Esophagus (tissue), 2 donors: ENCODE results near the gene MTCL3.

Source experiments
- H3K27ac ChIP-seq, 2 donors: one replicate each; pipeline ENCODE4 v1.5.1; 2013; ENCODE audit warnings: low read depth in 2 of 2, mild to moderate bottlenecking in 2 of 2, inconsistent platforms in 1 of 2, low read length in 1 of 2, moderate library complexity in 1 of 2
- H3K27me3 ChIP-seq, 2 donors: one replicate each; pipeline ENCODE4 v1.6.1; 2013; ENCODE audit warnings: low read length in 2 of 2, control low read depth in 1 of 2, mild to moderate bottlenecking in 1 of 2; ENCODE audit not compliant: insufficient read depth in 2 of 2, control insufficient read depth in 1 of 2
- H3K36me3 ChIP-seq, 2 donors: one replicate each; pipeline ENCODE4 v1.6.1; 2013; ENCODE audit warnings: low read length in 1 of 2; ENCODE audit not compliant: control insufficient read depth in 2 of 2, insufficient read depth in 2 of 2
- H3K4me1 ChIP-seq, 2 donors: one replicate each; pipeline ENCODE4 v1.6.1; 2013; ENCODE audit warnings: low read length in 1 of 2; ENCODE audit not compliant: control insufficient read depth in 2 of 2, insufficient read depth in 2 of 2
- H3K4me3 ChIP-seq, 2 donors: one replicate each; pipeline ENCODE4 v1.5.1; 2013; ENCODE audit warnings: low read length in 2 of 2, mild to moderate bottlenecking in 2 of 2, low read depth in 1 of 2, moderate library complexity in 1 of 2
- H3K9me3 ChIP-seq, 2 donors: one replicate each; pipeline ENCODE4 v1.6.1; 2013; ENCODE audit warnings: mild to moderate bottlenecking in 2 of 2, low read depth in 1 of 2, low read length in 1 of 2, moderate library complexity in 1 of 2; ENCODE audit not compliant: control insufficient read depth in 2 of 2, insufficient read depth in 1 of 2
- WGBS, 2 donors: extraction: QIAGEN DNeasy Blood & Tissue Kit; methylation state at CpG; one replicate each; pipeline ENCODE4 v1.1.7; 2013; 5-methylcytosine and 5-hydroxymethylcytosine counted together
- donor health status: healthy with polysubstance abuse.
- donor health status: Bipolar disorder and iron deficiency.

MTCL3 gene

DNA sequence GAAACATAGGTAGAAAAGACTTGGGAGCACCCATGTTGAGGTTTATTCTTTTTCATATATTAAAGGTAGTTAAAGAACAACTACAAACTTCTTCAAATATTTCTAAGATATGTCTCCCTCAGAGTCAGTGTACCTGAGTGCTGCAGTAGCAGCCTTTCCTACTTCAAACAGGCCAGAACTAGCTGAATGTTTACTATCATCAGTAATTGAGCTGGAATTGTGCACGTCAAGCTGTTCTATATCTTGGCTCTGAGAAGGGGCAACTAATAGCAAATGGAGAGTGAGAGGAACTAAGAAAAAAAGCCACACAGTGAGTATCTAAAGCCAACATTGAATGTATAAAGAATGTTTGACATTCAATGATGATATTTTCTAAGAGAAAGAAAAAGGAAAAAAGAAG, 21.7 kb downstream of the MTCL3 start:
- Histone ChIP-seq H3K4me1 (no peaks in the 10 kb centered on the region), H3K27ac (no peak overlapping the region), H3K9me3 (no peaks in the 10 kb centered on the region), H3K36me3 (no peaks in the 10 kb centered on the region), H3K27me3 (no peaks in the 10 kb centered on the region), H3K4me3 (no peak overlapping the region)
- WGBS, 2 donors, result 54 to 60% methylated on average over 1 of the region's 1 CpG

DNA sequence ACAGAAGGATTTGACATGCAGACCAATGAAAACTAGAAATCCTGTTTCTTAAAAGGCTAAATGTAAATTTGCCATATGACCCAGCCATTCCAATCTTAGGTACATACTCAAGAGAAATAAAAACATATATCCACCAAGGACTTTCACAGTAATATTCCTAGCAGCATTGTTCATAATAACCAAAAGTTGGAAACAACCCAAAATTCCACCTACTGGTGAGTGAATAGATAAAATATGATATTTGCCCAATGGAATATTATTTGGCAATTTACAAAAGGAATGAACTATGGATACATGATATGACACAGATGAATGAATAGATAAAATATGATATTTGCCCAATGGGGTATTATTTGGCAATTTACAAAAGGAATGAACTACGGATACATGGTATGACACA, 22.7 kb downstream of the MTCL3 start:
- no peaks in the 10 kb centered on the region for H3K36me3 ChIP-seq
- H3K9me3 ChIP-seq, result no peaks in the 10 kb centered on the region
- no peaks in the 10 kb centered on the region for H3K27me3 ChIP-seq
- WGBS, 2 donors, result 69 to 74% methylated on average over 1 of the region's 1 CpG
- H3K27ac ChIP-seq, result no peak overlapping the region
- H3K4me1 ChIP-seq, result no peaks in the 10 kb centered on the region
- no peak overlapping the region for H3K4me3 ChIP-seq

DNA sequence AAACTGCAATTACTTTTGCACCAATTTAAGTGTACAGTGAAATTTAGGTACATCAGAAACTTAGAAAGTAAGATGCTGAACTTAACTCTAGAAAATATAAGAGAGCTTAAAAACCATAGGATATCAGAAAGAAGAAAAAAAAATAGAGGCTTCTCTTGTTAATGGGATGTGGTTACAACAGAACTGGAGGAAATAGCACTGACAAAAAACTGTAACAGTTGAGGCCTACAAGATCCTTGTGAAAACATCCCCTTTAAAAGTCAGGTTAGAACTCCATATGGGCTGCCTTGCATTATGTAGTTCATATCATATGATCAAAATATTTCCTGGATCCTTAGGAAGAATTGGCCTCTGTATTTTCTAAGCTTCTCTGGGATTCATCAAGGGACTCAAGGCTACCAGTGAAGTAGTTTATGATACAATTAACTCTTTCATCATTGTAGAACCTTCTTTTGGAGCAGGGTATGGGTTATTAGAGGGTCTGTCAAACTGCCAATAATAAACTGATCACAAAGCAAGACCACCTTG, 24.8 kb downstream of the MTCL3 start:
- no peaks in the 10 kb centered on the region for H3K9me3 ChIP-seq
- no peaks in the 10 kb centered on the region for H3K4me1 ChIP-seq
- no peak overlapping the region for H3K4me3 ChIP-seq
- H3K36me3 ChIP-seq, result no peaks in the 10 kb centered on the region
- H3K27ac ChIP-seq, result no peak overlapping the region
- no peaks in the 10 kb centered on the region for H3K27me3 ChIP-seq

GRCh38 chr6:127489248-127489647, 29.9 kb downstream of the MTCL3 start:
- Histone ChIP-seq H3K9me3 (no peaks in the 10 kb centered on the region), H3K36me3 (no peaks in the 10 kb centered on the region), H3K4me1 (no peaks in the 10 kb centered on the region), H3K27ac (no peak overlapping the region), H3K27me3 (no peaks in the 10 kb centered on the region), H3K4me3 (no peak overlapping the region)
- WGBS, 2 donors, result 92 to 93% methylated on average over 1 of the region's 1 CpG

DNA sequence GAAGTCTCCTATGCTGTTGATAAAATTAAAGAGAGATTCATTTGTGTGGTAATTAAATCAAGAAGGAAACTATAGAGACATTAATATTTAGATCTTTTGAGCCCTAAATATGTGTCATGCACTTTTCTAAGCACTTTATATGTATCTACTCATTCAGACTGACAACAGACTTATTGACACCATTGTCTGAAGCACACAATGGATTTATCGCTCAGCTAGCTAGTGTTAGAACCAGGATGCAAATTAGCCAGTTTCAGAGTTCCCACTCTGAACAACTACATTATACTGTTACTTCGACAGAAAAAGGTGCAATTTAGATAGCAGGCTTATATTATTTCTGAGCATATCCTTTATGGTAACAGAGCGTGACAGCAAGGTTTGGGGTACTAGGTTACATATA, 32.2 kb downstream of the MTCL3 start:
- 95 to 97% methylated on average over 3 of the region's 3 CpGs for WGBS, 2 donors

DNA sequence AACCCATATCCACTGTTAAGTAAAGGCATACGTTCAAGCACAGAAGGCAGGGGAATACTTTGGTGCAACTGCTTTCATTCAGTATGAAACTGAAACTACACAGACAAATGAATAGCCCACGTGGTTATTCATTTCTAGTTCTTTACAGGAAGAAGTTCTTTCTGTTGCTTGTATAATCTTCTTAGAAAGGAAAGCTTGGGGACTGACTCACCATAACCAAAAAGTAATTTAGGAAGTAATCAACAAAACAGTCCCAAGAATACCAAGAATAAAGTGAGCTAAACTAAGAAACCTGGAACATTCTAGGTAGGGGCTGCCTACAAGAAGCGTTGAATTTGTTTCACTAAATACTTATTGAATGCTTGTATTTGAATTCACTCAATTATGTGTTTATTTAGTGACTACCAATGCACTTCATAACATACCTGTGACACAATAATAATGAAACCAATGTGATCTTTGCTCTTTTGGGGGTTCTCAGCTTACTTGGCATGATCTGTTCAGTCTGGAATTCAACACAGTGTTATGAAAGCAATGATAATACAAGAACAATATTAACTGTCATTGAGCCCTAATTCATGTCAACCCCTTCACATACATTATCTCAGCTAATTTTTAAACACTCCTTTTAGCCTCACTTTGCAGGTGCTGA, 34.8 kb downstream of the MTCL3 start:
- Histone ChIP-seq H3K36me3 (no peaks in the 10 kb centered on the region), H3K27ac (no peak overlapping the region), H3K9me3 (no peaks in the 10 kb centered on the region), H3K27me3 (no peaks in the 10 kb centered on the region), H3K4me1 (no peaks in the 10 kb centered on the region), H3K4me3 (peak overlapping the region in 1 of 2 donors; percentile 11)
- WGBS, 2 donors, result 30% methylated on average over 3 of the region's 3 CpGs

More for the DNA sequence above, 32.2 kb downstream of the MTCL3 start:
- no peaks in the 10 kb centered on the region for H3K36me3 ChIP-seq
- H3K27ac ChIP-seq, result no peak overlapping the region
- H3K9me3 ChIP-seq, result no peaks in the 10 kb centered on the region
- no peak overlapping the region for H3K4me3 ChIP-seq
- no peaks in the 10 kb centered on the region for H3K4me1 ChIP-seq
- H3K27me3 ChIP-seq, result no peaks in the 10 kb centered on the region

GRCh38 chr6:127483399-127484055, 35.6 kb downstream of the MTCL3 start:
- Histone ChIP-seq H3K4me3 (peak overlapping the region in 1 of 2 donors; percentile 11), H3K36me3 (no peaks in the 10 kb centered on the region), H3K27ac (no peak overlapping the region), H3K9me3 (no peaks in the 10 kb centered on the region), H3K27me3 (no peaks in the 10 kb centered on the region), H3K4me1 (no peaks in the 10 kb centered on the region)
- WGBS, 2 donors, result 79 to 83% methylated on average over 5 of the region's 5 CpGs

DNA sequence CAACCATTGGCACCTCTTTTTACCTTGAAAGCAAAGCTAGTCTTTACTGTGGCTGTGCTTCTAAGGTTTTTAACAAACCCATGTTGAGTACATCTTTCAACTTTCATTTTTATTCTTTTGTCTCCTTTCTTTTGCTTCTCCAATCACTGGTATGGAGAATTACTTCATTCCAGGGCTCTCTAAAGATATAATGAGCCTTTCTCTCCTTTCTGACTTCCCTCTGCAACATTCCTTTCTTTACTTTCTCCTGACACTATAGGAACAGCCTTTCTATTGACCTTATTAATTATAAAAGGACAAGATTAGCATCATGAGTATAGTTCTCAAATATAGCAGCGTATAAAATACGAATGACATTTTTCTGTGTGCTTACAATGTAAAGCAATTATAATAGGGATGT, 36.8 kb downstream of the MTCL3 start:
- H3K9me3 ChIP-seq, result no peaks in the 10 kb centered on the region
- WGBS, 2 donors, result 96 to 97% methylated on average over 2 of the region's 2 CpGs

GRCh38 chr6:127481628-127482027, 37.5 kb downstream of the MTCL3 start:
- H3K9me3 ChIP-seq, result no peaks in the 10 kb centered on the region
- no peaks in the 10 kb centered on the region for H3K27me3 ChIP-seq
- H3K4me1 ChIP-seq, result no peaks in the 10 kb centered on the region
- H3K27ac ChIP-seq, result no peak overlapping the region
- WGBS, 2 donors, result 59 to 60% methylated on average over 4 of the region's 4 CpGs
- no peak overlapping the region for H3K4me3 ChIP-seq
- no peaks in the 10 kb centered on the region for H3K36me3 ChIP-seq

More for the DNA sequence above, 36.8 kb downstream of the MTCL3 start:
- no peaks in the 10 kb centered on the region for H3K4me1 ChIP-seq
- no peaks in the 10 kb centered on the region for H3K27me3 ChIP-seq
- no peak overlapping the region for H3K4me3 ChIP-seq
- no peaks in the 10 kb centered on the region for H3K36me3 ChIP-seq
- H3K27ac ChIP-seq, result no peak overlapping the region

DNA sequence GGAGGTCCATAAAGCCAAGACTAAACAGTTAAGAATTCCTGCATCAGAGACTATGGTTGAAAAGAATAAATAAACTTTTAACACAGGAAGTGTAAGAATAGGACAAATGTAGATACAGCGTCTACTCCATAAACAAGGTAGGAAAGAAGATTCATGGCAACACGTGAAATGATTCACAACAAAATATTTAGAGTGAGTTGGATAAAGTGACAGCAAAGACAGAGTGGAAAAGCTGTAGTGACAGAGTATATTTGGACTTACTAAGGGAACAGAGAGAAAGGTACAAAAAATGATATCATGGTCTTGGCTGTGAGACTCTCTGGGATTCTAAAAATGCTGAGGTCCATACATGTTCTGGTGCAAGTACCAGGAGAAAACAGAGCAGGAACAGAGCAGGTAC, 38.0 kb downstream of the MTCL3 start:
- no peaks in the 10 kb centered on the region for H3K9me3 ChIP-seq
- WGBS, 2 donors, result 72% methylated on average over 2 of the region's 2 CpGs

More for the DNA sequence above, 38.0 kb downstream of the MTCL3 start:
- Histone ChIP-seq H3K4me1 (no peaks in the 10 kb centered on the region), H3K27me3 (no peaks in the 10 kb centered on the region), H3K4me3 (no peak overlapping the region), H3K27ac (no peak overlapping the region), H3K36me3 (no peaks in the 10 kb centered on the region)
